ENCODE measurements around the gene KIAA0319L.

GRCh38 chr1:35603941-35604340 is 46.7 kb upstream of the KIAA0319L start:
- no peak for TF ChIP-seq POLR2AphosphoS5 (IDR thresholded peaks at IDR 0.05; ENCODE audit: low read depth, low read length)
- no peak for TF ChIP-seq CTCF (IDR thresholded peaks at IDR 0.05)
- no peak for TF ChIP-seq SIN3A (IDR thresholded peaks at IDR 0.05; ENCODE audit: borderline replicate concordance, insufficient read depth, low read depth, low read length)

Data from Panc1 (cell line).